ENCODE measurements around the gene BCL2L12.

GRCh38 chr19:49690079-49690655 is 24.4 kb downstream of the BCL2L12 start:
- no peak for TF ChIP-seq ZNF565 (CRISPR knock-in tag; conservative IDR thresholded peaks at IDR 0.05; ENCODE audit: low read depth)
- TF ChIP-seq TSHZ2 (CRISPR knock-in tag; IDR thresholded peaks at IDR 0.05), result no peak
- no peak for TF ChIP-seq SNAI2 (CRISPR knock-in tag; IDR thresholded peaks at IDR 0.05)
- no peak for TF ChIP-seq ISL1 (CRISPR knock-in tag; IDR thresholded peaks at IDR 0.05)
- no peak for TF ChIP-seq BACH2 (CRISPR knock-in tag; IDR thresholded peaks at IDR 0.05; ENCODE audit: borderline replicate concordance)
- no peak for TF ChIP-seq ZFP30 (CRISPR knock-in tag; IDR thresholded peaks at IDR 0.05)
